Gastrocnemius medialis (tissue), 4 donors: ENCODE data around the gene MYO9B.

Experiments
- POLR2A ChIP-seq, 2 donors: fragments of 450-650 bp; IDR thresholded peaks; one replicate each; pipeline ENCODE4 v1.6.1; 2017; ENCODE audit warnings: antibody characterized with exemption in 2 of 2, mild to moderate bottlenecking in 2 of 2, moderate library complexity in 2 of 2
- TF ChIP-seq, protein P1 (sequence below), 5 experiments: fragments of 450-650 bp in 3 of 5; fragments of 200-600 bp in 2 of 5; sonication (generic) in 2 of 5; IDR thresholded peaks in 4 of 5; conservative IDR thresholded peaks in 1 of 5; 1 replicate in 4 of 5; 2 replicates in 1 of 5; pipeline ENCODE4 v1.5.1; 2016 to 2019; ENCODE audit warnings: antibody characterized with exemption in 5 of 5, mild to moderate bottlenecking in 3 of 5, moderate library complexity in 3 of 5

DNA sequence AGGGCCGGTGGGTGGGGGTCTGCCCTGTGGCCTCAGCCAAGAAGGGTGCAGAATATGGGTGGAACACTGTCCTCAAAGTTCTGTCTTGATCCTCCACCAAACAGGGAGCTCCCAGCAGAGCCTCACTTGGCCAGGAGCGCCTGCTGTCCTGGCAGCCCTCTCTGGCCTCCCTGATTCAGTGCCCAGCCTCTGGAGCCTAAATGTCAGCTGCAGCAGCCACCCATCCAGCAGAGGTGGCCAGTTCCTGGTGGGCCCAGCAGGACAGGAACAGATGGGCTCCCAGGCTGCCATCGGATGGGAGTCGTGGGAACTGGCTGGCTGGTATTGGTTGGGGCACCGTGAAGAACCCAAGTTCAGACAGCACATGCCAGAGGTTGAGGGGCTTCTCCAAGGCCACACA, 137.8 kb downstream of the MYO9B start:
- TF ChIP-seq, protein P1, sequence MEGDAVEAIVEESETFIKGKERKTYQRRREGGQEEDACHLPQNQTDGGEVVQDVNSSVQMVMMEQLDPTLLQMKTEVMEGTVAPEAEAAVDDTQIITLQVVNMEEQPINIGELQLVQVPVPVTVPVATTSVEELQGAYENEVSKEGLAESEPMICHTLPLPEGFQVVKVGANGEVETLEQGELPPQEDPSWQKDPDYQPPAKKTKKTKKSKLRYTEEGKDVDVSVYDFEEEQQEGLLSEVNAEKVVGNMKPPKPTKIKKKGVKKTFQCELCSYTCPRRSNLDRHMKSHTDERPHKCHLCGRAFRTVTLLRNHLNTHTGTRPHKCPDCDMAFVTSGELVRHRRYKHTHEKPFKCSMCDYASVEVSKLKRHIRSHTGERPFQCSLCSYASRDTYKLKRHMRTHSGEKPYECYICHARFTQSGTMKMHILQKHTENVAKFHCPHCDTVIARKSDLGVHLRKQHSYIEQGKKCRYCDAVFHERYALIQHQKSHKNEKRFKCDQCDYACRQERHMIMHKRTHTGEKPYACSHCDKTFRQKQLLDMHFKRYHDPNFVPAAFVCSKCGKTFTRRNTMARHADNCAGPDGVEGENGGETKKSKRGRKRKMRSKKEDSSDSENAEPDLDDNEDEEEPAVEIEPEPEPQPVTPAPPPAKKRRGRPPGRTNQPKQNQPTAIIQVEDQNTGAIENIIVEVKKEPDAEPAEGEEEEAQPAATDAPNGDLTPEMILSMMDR (IDR thresholded peaks at IDR 0.05 in 4 of 5, conservative IDR thresholded peaks at IDR 0.05 in 1 of 5): no peak
- TF ChIP-seq POLR2A (IDR thresholded peaks at IDR 0.05): no peak
